Stimulated activated CD4-positive, alpha-beta T cell treated with anti-CD3 and anti-CD28 coated beads, Interleukin-1b, Interleukin-23, amount 100 ng/mL, for 48 hours (primary cell): ENCODE data around the gene LYG2.
"Not testable (repeated sequence)": the region's sequence is repeated elsewhere in the genome, so short reads cannot be mapped to it uniquely, and the experiment has no call there.

Experiments
- DNase-seq: peaks from one replicate; pipeline ENCODE4 v3.0.0-alpha.2; 2020

Gene LYG2

GRCh38 chr2:99200076-99200800, 55.2 kb downstream of the LYG2 start:
- DNase-seq, result no peak

GRCh38 chr2:99198103-99198841, 57.2 kb downstream of the LYG2 start:
- no peak for DNase-seq

GRCh38 chr2:99192364-99192763, 63.1 kb downstream of the LYG2 start:
- DNase-seq, result not testable (repeated sequence)
